Measurements from ENCODE around the gene MAPRE2.

The MAPRE2 gene

GRCh38 chr18:35186291-35187034 is 145.2 kb downstream of the MAPRE2 start:
- Histone ChIP-seq H3K4me3 (IDR thresholded peaks at IDR 0.05; ENCODE audit: insufficient read depth, low read depth, low read length) (no peak overlapping the region), H3K27me3 (ENCODE audit: insufficient read depth, low read depth) (no peaks in the 10 kb centered on the region), H3K4me1 (ENCODE audit: low read depth, poor library complexity, severe bottlenecking) (no peaks in the 10 kb centered on the region), H3K27ac (no peak overlapping the region), H4K20me1 (ENCODE audit: insufficient read depth) (no peaks in the 10 kb centered on the region), H3K79me2 (ENCODE audit: insufficient read depth, low read depth) (no peaks in the 10 kb centered on the region), H3K9ac (no peak overlapping the region), H3K4me2 (no peak overlapping the region), H3K36me3 (ENCODE audit: insufficient read depth) (no peaks in the 10 kb centered on the region), H2AFZ (ENCODE audit: low read depth) (no peak overlapping the region)
- no peak for TF ChIP-seq CTCF (conservative IDR thresholded peaks at IDR 0.05; ENCODE audit: low read depth, low read length)

DNA sequence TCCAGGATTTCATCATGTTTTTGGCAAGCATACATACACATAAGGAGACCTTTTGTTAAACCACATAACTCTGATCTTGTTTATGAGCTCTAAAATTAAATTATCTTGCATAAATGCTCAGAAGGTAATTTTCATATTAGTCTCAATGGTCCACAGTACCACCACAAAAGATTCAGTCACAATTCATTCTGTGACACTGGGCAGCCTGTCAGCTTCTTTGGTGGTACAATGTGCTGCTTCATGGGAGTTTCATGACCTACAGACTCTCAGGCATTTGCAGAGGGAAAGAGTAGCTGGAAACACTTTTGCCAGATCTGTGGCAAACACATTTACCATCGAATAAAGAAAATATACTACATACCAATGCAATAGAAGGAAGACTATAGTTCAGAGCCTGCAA is 148.3 kb downstream of the MAPRE2 start:
- Histone ChIP-seq H3K4me2 (no peak overlapping the region), H3K79me2 (ENCODE audit: insufficient read depth, low read depth) (no peaks in the 10 kb centered on the region), H4K20me1 (ENCODE audit: insufficient read depth) (no peaks in the 10 kb centered on the region), H3K4me1 (ENCODE audit: low read depth, poor library complexity, severe bottlenecking) (no peaks in the 10 kb centered on the region), H3K4me3 (IDR thresholded peaks at IDR 0.05; ENCODE audit: insufficient read depth, low read depth, low read length) (no peak overlapping the region), H3K27me3 (ENCODE audit: insufficient read depth, low read depth) (no peaks in the 10 kb centered on the region), H3K27ac (no peak overlapping the region), H3K9ac (no peak overlapping the region), H3K36me3 (ENCODE audit: insufficient read depth) (no peaks in the 10 kb centered on the region), H2AFZ (ENCODE audit: low read depth) (no peak overlapping the region)
- no peak for TF ChIP-seq CTCF (conservative IDR thresholded peaks at IDR 0.05; ENCODE audit: low read depth, low read length)

DNA sequence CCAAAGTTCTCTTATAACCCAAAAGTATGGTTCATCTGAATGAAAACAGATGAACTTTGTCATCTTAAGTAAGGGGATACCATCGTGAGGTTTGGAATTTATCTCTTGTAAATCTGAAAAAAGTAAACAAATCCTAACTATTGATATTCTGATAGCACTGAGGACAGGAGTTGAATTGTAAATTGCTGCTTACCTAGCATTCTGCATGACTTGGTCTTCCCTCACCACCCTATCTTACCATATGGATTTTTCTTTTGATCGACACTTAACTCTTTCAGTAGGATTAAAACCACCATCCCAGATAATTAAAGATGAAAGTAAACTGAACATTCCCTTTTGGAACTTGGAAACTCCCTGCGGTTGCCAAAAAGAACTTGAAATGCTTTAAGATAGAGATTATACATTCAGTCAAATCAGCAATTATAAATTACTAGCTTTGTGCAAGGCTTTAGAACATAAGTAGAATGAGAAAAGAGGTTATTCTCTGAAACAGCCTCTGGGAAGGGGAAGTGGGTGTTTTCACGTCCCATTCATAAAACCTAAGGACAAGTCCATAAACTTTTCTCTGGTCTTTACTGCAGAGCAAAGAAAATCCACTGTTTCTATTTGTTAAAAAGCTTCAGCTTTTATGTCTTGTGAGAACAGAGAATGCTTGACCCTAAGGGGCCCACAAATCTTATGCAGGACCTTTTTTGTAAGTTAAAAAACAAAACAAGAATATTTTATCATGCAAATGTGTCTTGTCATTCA is 149.9 kb downstream of the MAPRE2 start:
- H3K36me3 ChIP-seq (ENCODE audit: insufficient read depth), result no peaks in the 10 kb centered on the region
- no peak overlapping the region for H3K27ac ChIP-seq
- H4K20me1 ChIP-seq (ENCODE audit: insufficient read depth), result no peaks in the 10 kb centered on the region
- H3K4me3 ChIP-seq (IDR thresholded peaks at IDR 0.05; ENCODE audit: insufficient read depth, low read depth, low read length), result no peak overlapping the region
- H3K4me2 ChIP-seq, result no peak overlapping the region
- H3K4me1 ChIP-seq (ENCODE audit: low read depth, poor library complexity, severe bottlenecking), result no peaks in the 10 kb centered on the region
- TF ChIP-seq CTCF (conservative IDR thresholded peaks at IDR 0.05; ENCODE audit: low read depth, low read length), result no peak
- no peaks in the 10 kb centered on the region for H3K79me2 ChIP-seq (ENCODE audit: insufficient read depth, low read depth)
- H2AFZ ChIP-seq (ENCODE audit: low read depth), result no peak overlapping the region
- H3K9ac ChIP-seq, result no peak overlapping the region
- no peaks in the 10 kb centered on the region for H3K27me3 ChIP-seq (ENCODE audit: insufficient read depth, low read depth)

DNA sequence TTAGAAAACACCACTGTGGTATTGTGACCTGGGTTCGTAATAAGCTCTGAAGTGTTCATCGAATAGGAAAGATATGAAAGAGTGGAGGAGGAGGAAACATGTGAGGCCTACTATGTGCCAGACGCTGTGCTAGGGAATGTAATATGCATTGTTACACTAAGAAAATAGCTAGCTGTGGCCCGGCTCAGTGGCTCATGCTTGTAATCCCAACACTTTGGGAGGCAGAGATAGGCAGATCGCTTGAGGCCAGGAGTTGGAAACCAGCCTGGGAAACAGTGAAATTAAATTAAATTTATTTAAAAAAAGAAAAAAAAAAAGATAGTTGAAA is 150.4 kb downstream of the MAPRE2 start:
- H3K36me3 ChIP-seq (ENCODE audit: insufficient read depth), result no peaks in the 10 kb centered on the region
- no peaks in the 10 kb centered on the region for H4K20me1 ChIP-seq (ENCODE audit: insufficient read depth)
- H3K79me2 ChIP-seq (ENCODE audit: insufficient read depth, low read depth), result no peaks in the 10 kb centered on the region
- H3K4me2 ChIP-seq, result no peak overlapping the region
- H3K27ac ChIP-seq, result no peak overlapping the region
- no peaks in the 10 kb centered on the region for H3K4me1 ChIP-seq (ENCODE audit: low read depth, poor library complexity, severe bottlenecking)
- H3K9ac ChIP-seq, result no peak overlapping the region
- H2AFZ ChIP-seq (ENCODE audit: low read depth), result no peak overlapping the region
- no peaks in the 10 kb centered on the region for H3K27me3 ChIP-seq (ENCODE audit: insufficient read depth, low read depth)
- H3K4me3 ChIP-seq (IDR thresholded peaks at IDR 0.05; ENCODE audit: insufficient read depth, low read depth, low read length), result no peak overlapping the region
- no peak for TF ChIP-seq CTCF (conservative IDR thresholded peaks at IDR 0.05; ENCODE audit: low read depth, low read length)
